Right kidney (tissue), 1 donor: ENCODE results near the gene MYO5A.

Source experiments
- DNase-seq: peaks from one replicate; pipeline ENCODE4 v3.0.0-alpha.2; 2016

Gene MYO5A

DNA sequence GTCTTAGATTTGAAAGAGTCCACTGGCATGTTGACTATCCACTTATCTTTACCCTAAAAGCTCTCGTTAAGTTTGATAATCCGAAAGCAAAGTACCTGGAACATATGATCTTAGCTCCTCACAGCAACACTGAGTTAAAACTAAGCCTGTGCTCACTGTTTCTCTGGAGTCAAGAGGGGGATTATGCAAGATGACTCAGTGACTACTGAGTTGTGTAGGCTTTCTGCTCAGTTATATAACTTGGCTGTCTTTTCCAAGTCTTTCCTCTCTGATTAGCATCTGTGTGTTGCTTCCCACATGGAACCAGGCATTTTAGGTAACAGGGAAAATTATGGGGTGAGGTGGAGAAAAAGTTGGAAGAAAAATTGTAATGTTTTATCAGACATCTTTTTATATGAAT lies 201.9 kb downstream of the MYO5A start:
- DNase-seq = no peak

DNA sequence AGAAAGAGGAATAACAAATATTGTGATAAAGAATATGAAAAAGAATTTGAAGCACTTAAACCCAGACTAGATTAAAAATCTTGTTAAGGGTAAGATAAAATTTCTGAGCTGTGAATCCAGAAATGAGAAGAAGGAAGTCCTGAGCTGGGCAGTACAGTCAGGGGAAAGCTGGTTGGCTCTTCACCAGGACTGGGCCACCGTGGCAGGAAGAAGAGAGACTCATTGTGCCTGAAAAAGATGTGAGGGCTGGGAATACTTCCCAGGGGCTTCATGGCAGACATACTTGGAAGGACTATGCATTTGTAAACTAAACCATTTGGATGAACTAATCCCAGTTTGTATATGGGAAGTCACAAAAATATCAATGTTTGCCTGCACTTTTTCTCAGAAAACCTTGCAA lies 204.6 kb downstream of the MYO5A start:
- no peak for DNase-seq

DNA sequence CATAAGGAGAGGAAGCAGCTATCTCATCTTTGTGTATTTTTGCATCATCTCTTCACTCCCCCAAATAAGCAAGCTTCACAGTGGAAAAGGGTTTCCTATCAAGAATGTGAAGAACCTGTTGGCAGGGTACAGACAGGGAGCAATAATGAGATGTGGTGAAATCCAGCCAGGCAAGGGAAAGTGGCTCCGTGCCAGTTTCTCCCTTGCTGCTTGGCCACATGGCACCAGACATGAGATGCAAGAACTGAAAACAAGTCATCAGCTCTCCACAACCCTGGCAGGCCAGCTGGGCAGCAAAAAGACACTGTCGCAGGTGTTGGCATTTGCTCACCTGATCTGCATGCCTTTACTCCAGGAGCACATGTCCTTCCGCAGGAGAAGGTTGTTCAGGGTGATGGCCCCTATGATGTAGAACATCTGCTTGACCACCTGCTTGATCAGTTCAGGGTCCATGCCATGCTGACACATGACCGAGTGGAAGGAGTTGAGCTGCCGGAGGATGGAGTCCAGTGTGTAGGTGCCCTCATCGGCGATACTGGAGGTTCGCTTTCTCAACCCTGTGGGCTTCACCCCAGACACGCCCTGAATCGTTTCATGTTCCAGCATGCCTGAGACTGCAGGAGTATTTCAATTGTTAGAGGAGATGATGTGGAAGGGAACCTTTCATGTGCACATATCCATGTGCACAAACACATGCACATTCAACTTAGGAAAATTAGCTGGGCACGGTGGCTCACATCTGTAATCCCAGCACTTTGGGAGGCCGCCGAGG lies 209.8 kb downstream of the MYO5A start:
- DNase-seq = no peak

DNA sequence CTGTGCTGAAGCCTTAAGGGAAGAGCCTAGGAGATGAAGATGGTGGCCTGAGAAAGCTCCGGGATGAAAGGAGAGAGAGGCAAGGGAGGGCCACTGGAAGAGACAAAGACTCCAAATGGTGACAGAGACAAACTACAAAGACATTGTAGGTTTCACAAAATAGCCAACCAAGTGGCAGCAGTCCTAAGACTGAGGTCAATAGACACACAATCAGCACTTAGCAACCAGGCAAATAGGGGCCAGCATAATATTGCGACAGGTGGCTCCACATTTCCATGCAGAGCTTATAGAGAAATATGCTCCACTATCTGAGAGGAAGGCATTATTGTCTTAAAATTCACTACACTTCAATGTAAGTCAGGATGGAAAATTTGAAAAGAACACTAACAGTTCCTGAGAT lies 211.0 kb downstream of the MYO5A start:
- DNase-seq = no peak

DNA sequence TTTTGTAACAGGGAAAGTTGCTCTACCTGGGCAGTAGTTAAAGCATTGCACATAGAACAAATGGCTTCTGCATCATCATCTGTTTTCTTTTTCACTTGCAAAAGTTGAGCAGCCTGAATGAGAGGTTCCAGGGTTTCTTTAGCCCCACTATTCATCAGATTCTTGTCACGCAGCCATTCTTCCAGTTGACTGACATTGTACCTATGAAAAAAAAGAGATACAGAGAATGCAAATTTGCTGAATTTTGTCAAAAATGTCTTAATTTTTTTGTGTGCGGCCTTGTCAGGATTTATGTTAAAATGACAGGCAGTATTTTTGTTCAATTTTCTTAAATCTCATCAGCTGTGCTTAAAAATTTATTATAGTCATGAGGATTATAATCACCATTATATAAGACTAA lies 211.7 kb downstream of the MYO5A start:
- no peak for DNase-seq

DNA sequence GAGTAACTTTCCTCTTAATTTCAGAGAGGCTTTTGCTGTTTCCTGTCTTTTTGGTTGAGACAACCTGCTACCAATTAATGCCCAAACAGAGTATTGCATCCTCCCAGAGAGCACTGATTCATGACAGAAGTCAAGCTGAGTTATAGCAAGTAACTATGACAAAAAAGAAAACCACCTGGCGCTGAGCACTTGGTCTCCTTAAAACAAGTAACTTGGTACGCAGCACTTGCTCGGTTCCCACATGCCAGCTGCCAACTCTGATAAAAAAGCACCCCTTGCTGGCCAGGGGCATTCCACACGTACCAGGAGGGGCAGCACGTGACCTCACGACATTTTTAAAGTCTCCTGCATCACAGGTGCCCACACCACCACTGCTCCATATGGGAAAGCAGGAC lies 219.5 kb downstream of the MYO5A start:
- no peak for DNase-seq

DNA sequence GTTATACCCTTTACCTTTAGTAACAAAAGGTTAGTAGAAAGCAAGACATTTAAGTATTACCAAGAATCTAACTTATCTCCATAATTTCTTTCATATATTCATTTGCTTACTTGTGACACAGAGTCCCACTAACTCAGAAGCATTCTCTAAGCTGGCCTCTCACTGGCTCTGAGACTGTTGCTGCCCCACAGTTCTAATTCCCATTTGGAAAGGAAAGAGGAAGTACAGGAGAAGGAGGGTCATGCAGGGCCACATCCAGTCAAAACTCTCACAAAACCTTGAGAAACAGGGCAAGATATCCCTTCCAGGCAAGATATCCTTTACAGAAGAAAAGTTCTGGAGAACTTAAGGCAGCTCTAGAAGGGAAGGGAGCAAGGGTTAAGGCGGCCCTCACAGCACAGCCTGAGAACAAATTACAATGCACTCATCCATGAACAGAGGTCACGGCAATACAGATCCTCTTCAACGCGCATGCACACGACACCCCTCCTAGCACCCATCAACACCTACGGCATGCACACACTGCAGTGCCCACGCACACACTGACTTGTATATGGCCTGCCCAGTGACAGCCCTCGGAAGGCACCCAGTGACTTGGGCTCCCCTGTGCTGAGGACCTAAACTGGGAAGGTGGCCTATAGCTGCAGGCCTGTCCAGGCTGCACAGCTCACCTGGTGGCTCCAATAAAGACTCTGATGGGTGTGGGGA lies 220.1 kb downstream of the MYO5A start:
- peak; percentile 13 for DNase-seq

DNA sequence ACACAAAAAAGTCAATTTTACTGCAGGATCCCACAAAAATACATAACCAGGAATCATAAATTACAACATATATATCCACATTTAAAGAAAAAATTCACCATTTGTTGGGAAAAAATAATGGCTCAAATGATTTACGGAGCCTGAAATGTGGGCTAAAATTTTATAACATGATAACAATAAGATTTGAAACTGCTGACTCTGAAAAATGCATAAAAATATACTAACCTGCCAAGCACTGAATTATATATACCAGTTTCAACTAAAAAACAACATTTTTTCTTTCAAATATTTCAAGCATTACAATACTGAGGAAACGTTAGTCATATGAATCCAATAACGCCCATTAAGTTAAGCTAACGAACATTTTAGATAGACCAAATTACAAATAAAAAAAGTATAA lies 220.8 kb downstream of the MYO5A start:
- no peak for DNase-seq

DNA sequence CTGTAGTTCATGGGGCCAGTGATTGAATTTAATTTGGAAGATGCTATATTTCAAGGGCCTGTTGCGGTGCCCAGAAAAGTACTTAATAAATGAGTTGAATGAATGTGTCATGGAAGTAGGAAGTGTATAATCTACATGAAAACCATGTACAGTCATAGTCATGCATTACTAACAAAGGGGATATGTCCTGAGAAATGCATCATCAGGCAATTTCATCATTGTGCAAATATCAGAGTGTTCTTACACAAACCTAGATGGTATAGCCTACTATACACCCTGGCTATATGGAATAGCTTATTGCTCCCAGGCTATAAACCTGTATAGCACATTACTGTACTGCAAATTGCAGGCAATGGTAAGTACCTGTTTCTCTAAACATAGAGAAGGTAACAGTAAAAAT lies 222.4 kb downstream of the MYO5A start:
- DNase-seq = no peak

DNA sequence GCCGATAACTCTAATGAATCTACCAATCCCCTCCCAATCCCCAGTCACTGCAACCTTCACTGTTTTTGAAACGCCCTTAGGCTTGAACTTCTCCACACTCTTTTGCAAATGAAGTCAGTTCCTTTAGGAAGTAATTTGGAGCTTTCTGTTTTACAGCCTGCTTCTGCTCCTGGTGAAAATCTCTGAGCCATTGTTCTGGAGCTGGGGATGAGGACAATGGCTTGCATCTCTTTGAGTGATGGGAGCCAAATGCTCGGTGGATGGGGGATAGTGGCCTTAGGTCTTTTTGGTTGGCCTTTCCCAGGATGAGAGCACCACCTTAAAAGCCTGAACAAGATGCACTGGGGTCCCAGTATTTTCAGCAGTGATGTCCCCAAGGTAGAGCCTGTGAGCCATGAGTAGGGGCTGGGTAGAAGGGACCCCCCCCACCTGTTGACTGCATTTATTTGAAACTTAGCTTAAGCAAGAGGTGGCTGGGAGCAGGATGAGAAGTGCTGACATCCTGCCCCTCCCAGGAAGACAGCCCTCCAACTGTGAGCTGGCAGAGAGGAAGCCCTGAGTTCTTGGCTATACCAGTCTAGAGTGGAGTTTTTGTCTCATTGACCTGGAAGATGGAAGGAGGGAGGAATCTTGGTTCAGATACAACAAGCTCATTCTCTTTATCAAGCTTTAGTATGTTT lies 225.4 kb downstream of the MYO5A start:
- no peak for DNase-seq

DNA sequence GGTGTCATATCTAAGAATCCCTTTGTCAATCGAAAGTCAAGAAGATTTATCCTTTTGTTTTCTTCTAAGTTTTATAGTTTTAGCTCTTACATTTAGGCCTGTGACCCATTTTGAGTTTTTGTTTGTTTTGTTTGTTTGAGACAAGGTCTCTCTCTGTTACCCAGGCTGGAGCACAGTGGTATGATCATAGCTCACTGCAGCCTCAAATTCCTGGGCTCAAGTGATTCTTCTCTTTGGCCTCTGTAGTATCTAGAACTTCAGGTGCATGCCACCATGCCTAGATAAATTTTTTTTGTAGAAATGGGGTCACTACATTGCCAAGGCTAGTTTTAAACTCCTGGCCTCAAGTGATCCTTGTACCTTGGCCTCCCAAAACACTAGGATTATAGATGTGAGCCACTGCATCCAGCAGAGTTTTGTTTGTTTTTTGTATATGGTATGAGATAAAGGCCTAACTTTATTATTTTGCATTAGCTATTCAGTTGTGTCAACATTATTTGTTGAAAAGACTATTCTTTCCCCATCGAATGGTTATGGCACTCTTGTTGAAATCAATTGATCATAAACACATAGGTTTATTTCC lies 227.3 kb downstream of the MYO5A start:
- no peak for DNase-seq

DNA sequence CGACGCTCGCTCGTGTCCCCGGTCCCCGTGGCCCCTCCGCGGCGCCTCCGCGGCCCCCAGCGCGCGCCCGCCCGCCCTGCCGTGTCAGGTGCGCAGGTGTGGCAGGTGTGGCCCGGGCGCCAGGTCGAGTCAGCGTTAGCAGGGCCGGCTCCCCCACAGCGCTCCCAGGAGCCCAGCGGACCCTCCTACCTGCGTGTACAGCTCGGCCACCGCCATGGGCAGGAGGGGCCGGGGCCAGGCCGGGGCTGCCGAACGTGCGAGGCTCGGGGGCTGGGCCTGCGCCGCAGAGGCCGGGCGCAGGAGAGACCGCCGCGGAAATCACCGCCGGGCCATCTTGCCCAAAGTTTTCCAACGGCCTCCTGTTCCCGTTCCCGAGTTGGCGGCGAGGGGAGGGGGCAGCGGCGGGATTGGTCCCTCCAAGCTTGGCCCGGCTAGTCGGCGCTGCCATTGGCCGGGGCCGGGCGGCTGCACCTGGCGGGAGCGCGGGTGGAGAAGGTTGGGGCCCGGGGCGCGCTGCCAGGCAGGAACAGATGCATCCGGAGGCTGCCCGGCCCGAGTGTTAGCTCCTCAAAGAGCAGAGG lies 233.2 kb downstream of the MYO5A start, which contains the start of gene MYO5C:
Gene MYO5C, minus strand, starts transcription at position 384 of the 581 bp plus-strand sequence. Its CDS starts 168 bp downstream, at position 216.
- DNase-seq = peak; percentile 84

DNA sequence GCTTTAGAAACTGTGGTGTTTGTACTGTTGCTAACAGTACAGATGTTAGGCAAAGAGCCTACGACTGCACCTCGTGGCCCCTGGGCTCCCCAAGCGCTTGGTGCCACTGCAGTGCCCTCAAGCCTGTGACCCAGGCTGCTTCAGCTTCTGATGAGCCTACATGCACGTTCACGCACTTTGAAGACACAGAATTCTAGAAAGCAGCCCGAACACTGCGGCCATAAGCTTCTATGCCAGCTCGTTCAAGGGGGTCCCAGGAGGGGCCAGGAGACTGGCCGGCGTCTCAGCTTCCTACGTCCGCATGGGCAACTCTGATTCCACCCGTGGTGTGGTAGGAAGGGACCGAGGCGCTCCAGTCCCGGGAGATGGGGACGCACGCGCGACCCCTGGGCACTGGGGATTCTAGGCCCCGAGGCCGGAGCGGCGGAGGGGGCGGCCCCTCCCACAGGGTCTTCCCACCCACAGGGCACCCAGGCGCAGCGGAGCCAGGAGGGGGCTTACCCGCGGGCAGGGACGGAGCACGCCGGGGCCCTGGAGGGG lies 233.7 kb downstream of the MYO5A start:
- peak; percentile 66 for DNase-seq

DNA sequence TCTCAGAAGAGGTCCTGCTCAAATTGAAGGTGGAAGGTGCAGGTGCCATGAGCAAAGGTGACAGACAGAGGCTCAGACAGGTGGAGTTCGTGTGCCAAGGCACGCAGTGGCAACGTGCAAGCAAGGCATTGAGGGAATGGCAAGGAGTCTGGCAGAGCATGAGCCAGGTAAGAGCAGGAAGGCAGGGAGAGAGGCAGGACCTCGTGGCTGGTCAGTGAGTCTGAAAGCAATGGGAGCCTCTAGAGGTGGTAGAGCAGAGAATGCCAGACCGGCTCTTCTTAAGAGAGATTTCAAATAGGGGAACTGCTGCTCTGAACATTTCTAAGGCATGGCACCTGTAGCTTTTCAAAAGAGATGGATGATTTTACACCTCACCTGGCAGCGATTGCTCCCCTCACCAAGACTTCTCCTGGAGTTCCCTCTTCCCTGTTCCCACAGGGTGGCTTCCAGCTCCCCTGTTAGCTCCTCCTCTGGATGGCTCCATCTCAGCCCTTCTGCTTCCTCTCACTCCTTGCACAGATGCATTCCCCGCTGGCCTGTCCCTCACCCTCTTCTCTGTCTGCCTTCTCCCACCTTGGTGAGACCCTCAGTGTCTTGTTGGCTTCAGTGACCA lies 235.8 kb downstream of the MYO5A start:
- DNase-seq = no peak

DNA sequence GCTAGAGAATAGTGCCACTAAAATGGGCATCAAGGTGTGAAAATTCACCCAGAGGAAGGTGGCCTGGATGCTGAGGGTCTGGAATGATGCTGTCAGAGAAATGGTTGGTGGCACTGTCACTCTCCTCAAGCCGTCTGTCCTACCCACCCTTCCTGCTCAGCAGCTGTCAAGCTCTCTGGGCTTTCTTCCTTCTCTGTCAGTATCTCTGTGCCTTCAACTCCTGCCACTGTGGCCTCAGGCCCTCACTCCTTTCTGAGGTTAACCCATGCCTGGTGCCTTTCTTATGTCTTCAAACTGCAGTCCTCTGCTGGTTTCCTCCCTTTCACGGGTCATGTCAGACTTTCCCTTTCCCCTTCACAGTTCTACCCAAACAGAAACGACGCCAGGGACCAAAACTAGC lies 237.5 kb downstream of the MYO5A start:
- DNase-seq = no peak

DNA sequence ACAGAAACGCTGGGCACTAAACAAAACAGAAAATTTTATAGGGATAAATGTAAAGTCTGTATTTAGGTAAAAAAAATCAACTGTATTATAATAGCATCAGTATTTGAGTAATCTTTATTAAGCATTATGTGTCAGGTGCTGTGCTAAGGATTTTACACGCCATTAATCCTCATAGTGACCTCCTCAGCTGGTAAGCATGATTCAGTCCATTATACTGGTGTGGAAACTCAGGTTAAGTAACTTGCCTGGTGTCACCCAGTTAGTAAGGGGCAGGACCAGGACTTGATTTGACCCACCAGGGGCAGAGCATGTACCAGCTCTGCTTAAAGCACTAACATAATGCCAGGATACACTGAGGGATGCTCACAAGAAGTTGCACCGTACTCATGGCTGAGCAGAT lies 237.9 kb downstream of the MYO5A start:
- DNase-seq = no peak

DNA sequence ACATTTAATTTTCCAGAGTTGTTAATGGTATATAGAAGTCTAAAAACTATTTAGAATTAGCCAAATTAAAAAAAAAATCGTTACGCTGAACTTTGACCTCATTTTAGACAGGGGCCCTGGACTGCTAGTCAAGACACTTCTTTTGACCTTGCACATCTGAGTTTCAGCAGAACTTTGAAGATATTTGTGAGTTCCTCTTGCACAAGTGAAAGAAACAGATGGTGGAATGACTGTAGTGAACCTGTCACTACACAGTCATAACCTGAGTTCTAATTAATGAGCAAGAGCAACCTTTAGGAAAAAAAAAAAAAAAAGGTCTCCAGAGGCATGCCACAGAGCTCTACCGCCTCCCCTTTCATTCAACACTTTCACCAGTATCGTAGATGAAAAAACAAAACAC lies 238.4 kb downstream of the MYO5A start:
- no peak for DNase-seq

DNA sequence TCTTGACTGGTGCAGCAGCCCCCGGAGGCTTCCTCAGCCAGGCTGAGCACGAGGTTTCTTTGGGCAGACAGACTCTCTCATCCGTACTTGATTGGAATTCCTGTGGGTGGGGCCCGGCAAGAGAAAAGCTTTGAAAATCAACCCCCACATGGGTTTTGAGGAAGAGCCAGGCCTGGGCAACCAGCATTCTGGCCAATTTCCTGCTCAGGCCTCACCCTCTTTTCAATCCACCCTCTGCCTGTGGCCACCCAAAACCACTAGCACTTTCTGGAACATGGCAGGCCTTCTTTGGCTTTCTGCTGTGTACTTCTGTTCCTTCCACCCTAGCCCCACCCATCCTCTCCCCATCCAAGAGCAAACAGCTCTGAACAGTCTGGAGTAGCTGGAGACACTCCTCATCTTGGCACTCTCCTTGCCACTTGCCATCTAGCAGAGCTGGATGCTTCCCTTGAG lies 239.0 kb downstream of the MYO5A start:
- DNase-seq = no peak

DNA sequence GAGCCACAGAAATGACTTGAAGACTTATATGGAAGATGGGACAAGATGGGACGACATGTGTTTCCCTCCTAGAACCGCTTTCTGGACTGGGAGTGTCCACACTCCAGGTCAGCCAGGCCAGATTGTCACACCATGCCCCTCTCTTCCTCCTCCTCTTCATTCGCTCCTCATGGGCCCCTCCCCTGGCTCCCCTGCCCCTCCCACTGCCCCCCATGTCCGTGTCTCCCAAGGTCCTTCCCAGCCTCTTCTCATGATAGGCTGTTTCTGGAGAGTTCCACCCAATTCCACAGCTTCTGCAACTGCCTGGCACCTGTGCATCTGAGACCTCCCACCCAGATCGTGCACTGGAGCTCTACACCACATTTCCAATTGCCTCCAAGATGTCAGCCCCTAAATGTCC lies 239.7 kb downstream of the MYO5A start:
- no peak for DNase-seq

DNA sequence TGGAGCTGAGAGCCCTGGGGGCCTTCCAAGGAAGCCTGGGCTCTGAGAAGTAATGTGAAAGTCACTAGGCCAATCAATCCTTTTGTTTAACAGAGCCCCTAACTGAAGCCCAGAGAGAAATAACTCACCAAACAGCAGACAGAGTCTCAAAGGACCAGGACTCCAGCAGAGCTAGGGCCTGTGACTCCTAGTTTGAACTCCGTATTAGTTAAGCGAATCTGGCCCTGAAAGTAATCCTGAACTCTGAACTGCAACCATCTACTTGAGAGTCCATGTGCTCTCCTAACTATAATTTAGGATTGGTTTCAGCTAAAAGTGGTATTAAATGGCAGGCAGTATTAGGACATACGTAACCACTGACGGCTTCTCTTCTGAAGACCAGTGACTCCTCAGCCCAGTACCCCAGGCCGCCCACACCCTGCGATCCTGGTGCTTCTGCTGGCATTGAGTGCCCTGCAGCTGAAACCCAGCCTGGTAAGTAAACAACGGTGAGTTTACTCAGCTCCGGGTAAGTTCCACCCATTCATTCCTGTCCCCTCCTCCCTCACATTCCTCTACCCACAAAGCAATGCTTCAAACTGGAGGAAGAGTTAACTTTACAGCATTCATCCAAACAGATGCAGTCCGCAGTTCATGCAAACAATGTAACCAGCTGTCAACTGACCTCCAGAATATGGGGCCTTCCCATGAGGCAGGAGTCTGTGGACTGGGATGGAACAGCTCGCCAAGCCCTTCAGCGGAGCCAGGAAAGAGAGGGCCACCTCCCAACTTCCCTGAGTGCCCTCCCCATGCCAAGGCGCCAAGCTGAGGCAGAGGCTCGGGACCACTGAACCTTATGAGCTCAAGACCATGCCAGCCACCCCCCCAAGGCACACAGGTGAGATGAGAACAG lies 240.4 kb downstream of the MYO5A start:
- peak; percentile 45 for DNase-seq

DNA sequence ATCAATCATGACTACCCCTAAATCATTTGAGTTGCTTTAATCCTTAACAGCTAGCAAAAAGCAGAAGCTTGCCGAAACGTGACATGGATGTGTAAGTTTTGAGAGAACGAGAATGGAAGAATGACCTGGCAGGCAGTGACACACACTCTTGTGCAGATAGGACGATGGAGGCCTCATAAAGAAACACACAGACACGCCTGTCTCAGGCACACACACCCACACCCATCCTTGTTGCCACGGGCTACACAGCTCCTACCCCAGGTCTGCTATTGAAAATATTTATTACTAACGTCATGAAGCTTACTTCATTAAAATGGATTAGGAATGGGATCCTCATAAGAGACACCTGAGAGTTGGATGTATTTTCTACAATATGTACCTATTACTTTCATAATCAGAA lies 241.6 kb downstream of the MYO5A start:
- no peak for DNase-seq
